Measurements from ENCODE around the gene KCNN3. TPM values are rescaled to one million over a fixed set of nuclear protein-coding genes. Genes with fewer than 3 reads are reported as not detected.

The KCNN3 gene
- total RNA-seq, 1 donor from 2014 or later, result 0.28 TPM

DNA sequence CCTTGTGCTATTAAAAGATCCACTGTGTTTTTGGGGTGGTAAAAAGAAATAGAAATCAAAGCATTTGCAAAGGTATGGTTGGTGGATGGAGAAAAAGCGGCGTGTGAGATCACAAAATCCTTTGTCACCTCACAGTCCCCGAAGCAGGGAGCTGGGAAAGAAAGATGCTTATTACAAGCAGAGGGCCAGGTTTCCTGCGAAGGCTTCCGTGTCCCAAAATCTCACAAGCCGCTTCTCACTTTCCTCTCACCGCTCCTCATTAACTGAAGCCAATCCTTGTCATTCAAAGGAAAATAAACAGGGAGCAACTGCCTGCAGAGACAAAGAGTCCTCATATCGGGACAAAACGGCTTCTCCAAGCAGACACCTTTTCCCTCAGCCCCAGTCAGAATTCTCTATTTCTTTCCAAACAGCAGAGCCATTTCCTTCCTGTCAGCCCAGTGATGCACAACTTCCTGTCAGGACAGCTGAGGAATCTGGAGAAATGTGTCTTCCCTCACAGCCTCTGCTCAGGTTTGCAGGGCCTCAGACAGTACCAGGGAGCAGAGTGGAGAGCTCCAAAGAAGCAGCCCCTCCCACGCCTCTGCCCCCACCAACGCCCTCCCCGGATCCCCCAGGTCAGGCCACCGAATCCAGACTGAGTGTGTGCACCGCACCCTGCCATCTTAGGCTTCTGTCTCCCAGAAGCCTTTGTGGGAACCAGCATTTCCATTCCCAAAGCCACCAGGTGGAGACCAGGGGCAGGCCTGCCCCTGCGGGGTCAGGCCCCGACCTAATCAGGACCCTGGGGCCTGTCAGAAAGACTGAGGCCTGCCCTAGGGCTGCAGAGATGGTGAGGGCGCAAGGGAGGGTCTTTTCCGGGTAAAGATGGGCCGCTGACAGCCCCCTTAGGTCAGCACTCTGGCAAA is 29.6 kb downstream of the KCNN3 start:
- no peak for ATAC-seq

DNA sequence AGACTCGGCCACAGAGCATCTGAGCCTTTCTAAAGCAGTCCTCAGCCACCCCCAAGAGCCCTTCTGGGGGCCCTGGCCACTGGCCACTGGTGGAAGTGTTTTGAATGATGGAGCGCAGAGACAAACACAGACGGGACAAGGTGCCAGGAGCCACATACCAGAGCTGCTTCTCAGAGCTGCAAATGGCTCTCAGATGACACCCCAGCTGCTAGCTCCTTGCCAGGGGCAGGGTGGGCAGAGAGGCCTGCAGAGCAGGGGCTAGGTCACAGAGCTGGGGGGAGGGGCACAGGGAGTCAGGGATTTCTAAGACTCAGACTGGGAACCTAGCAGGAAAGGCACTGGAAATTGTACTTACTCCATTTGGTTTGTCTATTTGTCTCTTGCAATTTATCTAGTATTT is 30.4 kb downstream of the KCNN3 start:
- no peak for ATAC-seq

DNA sequence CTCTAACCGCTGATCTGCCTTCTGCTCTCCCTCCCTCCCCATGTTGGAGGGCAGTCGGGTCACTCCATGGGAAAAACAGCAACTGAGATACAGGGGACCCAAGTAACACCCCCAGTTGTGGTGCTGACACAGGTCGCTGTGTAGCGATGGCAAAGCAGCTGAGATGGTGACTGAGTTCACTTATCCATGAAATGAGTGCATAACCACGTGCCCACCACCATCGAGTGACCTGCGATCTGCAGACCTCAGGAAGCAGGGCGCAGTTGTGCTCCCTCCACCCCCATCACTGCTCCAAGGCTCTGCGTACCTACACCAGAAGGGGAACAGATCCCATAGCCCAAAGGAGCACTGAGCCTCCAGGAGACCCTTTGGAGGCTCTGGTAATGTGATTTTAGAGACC is 31.1 kb downstream of the KCNN3 start:
- no peak for ATAC-seq

DNA sequence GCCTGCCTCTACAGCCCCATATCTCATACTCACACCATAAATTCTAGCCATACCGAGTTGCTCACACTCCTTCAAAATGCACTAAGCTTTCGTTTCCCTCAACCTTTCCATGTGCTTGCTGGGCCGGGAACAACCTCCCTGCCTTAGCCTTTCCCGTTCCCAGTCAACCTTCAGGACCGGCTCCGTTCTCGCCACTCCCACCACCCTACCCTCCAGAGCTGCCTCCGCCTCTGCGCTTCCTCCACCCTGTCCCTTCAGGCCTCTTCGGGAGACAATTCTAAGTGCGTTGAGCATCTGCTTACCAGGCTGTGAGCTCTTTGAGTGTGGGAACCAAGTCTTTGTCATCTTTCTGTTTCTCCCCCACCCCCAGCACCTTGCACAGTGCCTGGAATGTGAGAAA is 31.6 kb downstream of the KCNN3 start:
- ATAC-seq, result no peak

DNA sequence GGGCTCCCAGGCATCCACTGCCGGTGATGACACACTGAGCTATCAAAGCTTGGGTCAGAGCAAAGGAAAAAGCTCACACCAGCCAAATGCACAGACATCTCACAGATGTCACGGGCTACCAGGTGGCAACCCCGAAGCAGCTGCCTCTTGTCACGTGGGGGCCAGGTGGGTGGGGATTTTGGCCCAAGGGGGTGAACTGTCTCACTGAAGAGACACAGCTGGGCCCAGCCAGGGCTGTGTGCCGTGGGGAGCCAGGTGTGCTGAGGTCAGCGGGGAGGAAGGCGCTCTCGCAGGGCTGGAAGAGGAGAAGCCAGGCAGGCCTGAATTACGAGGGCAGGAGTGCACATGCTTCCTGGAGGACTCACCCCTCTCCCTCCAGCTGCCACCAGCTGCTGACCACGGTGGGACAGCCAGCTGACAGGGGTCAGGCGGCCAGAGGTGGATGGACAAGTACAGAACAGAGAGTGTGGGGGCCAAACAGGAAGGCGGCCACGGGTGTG is 32.4 kb downstream of the KCNN3 start:
- ATAC-seq, result peak; percentile 30

DNA sequence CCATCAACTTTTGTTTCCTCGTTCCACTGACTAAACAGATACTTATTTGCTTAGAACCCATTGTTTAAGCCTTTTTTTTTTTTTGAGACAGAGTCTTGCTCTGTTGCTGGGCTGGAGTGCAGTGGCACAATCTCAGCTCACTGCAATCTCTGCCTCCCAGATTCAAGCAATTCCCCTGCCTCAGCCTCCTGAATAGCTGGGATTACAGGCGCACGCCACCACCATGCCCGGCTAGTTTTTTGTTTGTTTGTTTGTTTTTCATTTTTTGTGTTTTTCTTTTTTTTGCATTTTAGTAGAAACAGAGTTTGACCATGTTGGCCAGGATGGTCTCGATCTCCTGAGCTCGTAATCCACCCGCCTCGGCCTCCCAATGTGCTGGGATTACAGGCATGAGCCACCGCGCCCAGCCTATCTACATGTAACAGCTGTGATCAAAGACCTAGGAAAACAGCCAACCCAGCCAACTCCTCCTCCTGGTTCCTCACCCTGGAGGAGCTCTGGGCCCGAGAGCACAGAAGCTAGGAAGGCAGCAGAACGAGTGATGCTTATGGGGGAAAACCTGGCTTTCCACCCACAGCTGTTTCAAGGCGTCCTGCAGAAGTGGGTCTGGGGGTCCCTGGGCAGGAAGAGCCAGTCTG is 32.9 kb downstream of the KCNN3 start:
- ATAC-seq, result no peak

DNA sequence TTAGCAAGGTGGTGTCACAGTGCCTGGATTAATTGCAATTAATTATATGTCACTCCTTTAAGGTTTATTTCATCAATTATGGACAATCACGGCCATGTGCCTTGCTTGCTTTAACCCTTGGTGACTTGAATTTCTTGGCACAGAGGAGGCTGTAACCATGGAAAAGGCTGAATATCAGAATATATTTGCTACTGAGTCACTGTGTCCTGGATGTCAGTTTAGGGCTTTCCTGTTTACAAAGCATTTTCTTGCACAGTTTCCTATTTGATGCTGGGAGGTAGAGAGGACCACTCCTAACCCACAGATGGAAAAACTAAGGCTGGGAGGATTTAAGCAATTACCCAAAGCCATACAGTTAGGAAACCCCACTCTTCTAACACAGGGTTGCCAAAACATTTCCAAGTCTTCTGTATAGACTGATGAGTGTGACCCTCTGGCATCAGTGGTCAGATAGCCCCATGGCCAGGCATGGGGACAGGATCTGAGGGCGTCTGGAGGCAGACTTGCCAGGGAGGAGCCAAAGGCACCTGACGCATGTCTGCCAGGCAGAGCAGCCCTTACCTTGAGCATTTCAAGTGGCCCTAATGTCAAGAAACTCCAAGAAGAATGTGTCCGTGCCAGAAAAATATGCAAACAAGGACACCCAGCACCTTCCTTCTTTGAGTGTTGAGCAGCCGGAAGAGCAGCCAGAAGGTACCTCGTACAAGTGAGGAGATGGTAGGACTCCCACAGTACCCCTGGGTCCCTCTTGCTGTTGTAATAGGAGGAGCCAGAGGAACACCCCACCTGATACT is 34.4 kb downstream of the KCNN3 start:
- ATAC-seq, result no peak

DNA sequence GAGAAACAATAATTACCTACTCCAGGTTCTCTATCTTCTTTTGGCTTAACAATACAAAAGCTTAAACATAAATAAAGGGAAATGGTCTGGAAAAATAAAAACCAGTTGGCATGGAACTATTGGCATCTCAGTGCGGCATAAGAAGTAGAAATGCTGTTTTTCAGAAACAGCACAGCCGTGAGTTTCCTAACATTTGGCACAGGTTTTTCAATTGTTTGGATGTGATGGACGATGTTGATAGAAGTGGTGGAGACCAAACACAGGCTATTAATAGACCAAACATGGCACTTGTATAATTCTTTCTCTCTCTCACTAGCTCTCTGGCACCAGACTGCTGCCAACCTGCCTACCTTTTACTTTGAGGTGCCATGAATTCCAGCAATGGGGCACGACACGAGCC is 36.2 kb downstream of the KCNN3 start:
- ATAC-seq, result no peak

- no peak for ATAC-seq
Observed at GRCh38 chr1:154833209-154833608, 36.9 kb downstream of the KCNN3 start.

DNA sequence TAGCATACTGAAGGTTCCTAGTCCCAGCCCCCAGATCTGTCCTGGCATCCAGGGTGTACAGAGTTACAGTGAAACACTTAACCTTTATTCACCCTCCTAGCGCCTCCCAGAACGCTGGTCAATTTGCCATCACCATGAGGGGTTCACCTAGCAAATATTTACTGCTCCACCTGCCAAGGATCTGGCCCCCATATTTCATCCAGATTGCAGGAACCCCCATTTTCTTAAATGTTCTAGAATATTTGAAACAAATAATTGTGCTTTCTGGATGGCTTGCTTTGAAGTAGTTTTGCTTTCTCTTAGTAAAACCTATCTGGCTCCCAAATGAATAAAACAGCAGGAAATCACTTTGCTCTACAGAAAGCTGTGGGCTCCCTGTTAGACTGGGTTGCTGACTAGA is 37.7 kb downstream of the KCNN3 start:
- ATAC-seq, result no peak

GRCh38 chr1:154831462-154831861 is 38.6 kb downstream of the KCNN3 start:
- no peak for ATAC-seq

DNA sequence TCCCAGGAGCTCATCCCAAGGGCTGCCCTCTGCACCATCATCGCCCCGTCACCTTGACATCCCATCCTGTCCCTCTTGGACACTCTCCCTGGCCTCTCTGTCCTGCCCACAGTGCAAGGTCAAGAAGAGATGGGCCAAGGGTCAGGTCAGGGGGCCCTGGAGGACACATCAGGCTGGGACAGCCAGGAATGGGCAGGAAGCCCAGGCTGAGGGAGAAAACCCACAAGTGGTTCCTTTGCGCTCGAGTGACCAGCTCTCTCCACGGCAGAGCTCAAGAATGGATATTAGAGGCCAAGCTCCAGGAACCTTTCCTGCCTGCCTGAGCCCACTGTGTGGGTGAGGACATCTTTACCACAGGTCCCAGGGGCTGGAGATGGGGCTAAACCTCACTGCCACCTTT is 41.0 kb downstream of the KCNN3 start:
- no peak for ATAC-seq

GRCh38 chr1:154824179-154825000 is 45.7 kb downstream of the KCNN3 start:
- no peak for ATAC-seq

DNA sequence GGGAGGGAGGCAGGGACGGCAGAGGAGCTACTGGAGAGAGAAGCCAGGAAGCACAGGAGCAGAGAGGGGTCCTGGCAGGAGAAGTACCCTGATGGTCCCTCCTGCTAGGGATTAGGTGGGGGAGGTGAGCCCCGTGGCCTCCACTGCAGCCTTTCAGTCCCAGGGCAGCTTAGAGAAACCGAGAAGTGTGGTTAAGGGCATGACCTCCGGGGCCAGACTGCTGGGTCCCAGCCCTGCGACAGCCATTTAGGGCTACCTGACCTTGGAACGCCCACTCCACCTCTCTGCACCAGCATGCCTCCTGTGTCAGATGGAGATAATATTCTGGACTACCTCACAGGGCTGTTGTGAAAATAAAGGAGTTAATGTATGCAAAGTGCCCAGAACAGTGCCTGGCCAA is 47.4 kb downstream of the KCNN3 start:
- no peak for ATAC-seq

GRCh38 chr1:154822233-154822632 is 47.8 kb downstream of the KCNN3 start:
- ATAC-seq, result no peak

DNA sequence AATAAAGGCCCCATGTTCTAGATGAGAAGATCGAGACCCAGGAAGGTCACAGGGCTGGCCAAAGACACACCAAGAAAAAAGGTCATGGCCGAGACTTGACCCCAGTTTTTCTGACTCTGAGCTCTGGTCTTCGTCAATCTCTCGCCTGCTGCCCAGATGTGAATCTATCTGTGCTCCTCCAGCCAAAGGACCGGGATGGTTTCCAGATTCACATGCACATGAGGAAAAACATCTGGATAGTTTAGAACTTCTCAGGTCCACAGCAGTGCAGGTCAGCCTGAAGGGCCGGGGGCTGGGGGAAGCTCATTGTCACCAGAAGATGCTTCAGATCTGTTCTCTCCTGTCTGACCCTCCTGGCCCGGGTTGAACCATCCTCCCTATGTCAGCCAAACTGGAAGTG is 49.0 kb downstream of the KCNN3 start:
- ATAC-seq, result no peak

- ATAC-seq, result no peak
Observed at GRCh38 chr1:154820646-154821045, 49.4 kb downstream of the KCNN3 start.

GRCh38 chr1:154819628-154820590 is 50.2 kb downstream of the KCNN3 start:
- peak; percentile 46 for ATAC-seq

DNA sequence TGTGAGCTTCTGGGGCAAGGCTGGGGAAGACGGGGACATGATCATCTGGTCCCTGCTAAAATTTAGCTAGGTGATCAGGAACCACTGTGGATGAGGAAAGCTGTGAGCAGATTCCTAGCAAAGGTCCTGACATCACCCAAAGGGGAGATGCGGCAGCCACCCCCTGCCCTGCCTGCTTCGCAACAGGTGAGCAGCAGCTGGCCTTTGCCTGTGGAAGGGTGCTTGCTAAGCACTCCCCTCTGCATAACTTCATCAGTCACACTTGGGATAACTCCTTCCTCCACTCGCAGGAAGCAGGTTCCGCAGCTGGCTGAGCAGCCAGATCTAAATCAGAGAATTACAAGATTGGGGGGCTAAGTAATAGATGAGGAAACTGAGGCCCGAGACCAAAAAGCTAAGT is 51.2 kb downstream of the KCNN3 start:
- ATAC-seq, result no peak

DNA sequence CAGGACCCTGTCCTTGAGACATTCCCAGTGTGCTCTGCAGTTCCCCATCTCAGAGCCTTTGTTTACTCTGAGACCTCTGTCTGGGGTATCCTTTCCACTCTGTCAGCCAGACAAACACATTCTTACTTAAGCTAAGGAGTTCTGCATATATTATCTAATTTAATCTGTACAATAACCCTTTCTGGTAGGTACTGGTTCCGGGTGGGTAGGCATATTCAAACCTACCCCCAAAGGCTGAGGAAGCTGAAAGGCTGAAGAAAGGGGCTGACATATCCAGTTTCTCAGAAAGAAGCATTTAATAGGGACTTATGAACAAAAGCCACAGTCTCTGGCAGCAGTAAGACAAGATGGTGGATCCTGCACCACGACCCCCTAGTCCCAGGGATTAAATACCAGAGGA is 53.1 kb downstream of the KCNN3 start:
- no peak for ATAC-seq

GRCh38 chr1:154816369-154816768 is 53.7 kb downstream of the KCNN3 start:
- ATAC-seq, result no peak
